Measurements from ENCODE around the gene FILIP1. TPM values are rescaled to one million over a fixed set of nuclear protein-coding genes. Genes with fewer than 3 reads are reported as not detected.

The FILIP1 gene
- total and polyA plus RNA-seq, 5 donors: 39.1 to 131 (median 118) TPM

GRCh38 chr6:75381877-75382633 is 111.5 kb downstream of the FILIP1 start:
- Histone ChIP-seq H3K9me3 (ENCODE audit: control insufficient read depth, low read length) (no peaks in the 10 kb centered on the region), H3K4me3 (ENCODE audit: low read length) (no peak overlapping the region), H3K27me3 (ENCODE audit: control insufficient read depth, insufficient read depth) (no peaks in the 10 kb centered on the region), H3K27ac (ENCODE audit: low read length) (peak overlapping the region; percentile 27), H3K4me1 (ENCODE audit: control insufficient read depth, insufficient read depth, low read length) (peaks cover 3% of the 10 kb centered on the region)
- DNase-seq: no peak
- WGBS: 6% methylated on average over 2 of the region's 2 CpGs
- ATAC-seq: peak in 1 of 2 donors; percentile 31
- intact Hi-C loops (cut with DNase I): no loop called here

- intact Hi-C loops (cut with DNase I): no loop called here
- 84% methylated on average over 4 of the region's 4 CpGs for WGBS
- DNase-seq (no peak), ATAC-seq (no peak)
- Histone ChIP-seq H3K27me3 (ENCODE audit: control insufficient read depth, insufficient read depth) (no peaks in the 10 kb centered on the region), H3K9me3 (ENCODE audit: control insufficient read depth, low read length) (no peaks in the 10 kb centered on the region), H3K27ac (ENCODE audit: low read length) (no peak overlapping the region), H3K4me1 (ENCODE audit: control insufficient read depth, insufficient read depth, low read length) (peaks cover 3% of the 10 kb centered on the region), H3K4me3 (ENCODE audit: low read length) (no peak overlapping the region)
Observed at GRCh38 chr6:75379536-75379935, 114.1 kb downstream of the FILIP1 start.

- Histone ChIP-seq H3K9me3 (ENCODE audit: control insufficient read depth, low read length) (no peaks in the 10 kb centered on the region), H3K27me3 (ENCODE audit: control insufficient read depth, insufficient read depth) (no peaks in the 10 kb centered on the region), H3K4me3 (ENCODE audit: low read length) (no peak overlapping the region), H3K4me1 (ENCODE audit: control insufficient read depth, insufficient read depth, low read length) (peaks cover 3% of the 10 kb centered on the region), H3K27ac (ENCODE audit: low read length) (no peak overlapping the region)
- no peak for DNase-seq
- intact Hi-C loops (cut with DNase I): no loop called here
- ATAC-seq: no peak
- WGBS: 64% methylated on average over 2 of the region's 2 CpGs
Observed at GRCh38 chr6:75378101-75378500, 115.5 kb downstream of the FILIP1 start.

GRCh38 chr6:75377386-75377785 is 116.2 kb downstream of the FILIP1 start:
- intact Hi-C loops (cut with DNase I): no loop called here
- no peak overlapping the region for H3K27ac ChIP-seq (ENCODE audit: low read length)
- no peak overlapping the region for H3K4me3 ChIP-seq (ENCODE audit: low read length)
- ATAC-seq (no peak), DNase-seq (no peak)
- no peaks in the 10 kb centered on the region for H3K9me3 ChIP-seq (ENCODE audit: control insufficient read depth, low read length)
- H3K4me1 ChIP-seq (ENCODE audit: control insufficient read depth, insufficient read depth, low read length): peaks cover 3% of the 10 kb centered on the region
- 97% methylated on average over 3 of the region's 3 CpGs for WGBS
- H3K27me3 ChIP-seq (ENCODE audit: control insufficient read depth, insufficient read depth): no peaks in the 10 kb centered on the region

DNA sequence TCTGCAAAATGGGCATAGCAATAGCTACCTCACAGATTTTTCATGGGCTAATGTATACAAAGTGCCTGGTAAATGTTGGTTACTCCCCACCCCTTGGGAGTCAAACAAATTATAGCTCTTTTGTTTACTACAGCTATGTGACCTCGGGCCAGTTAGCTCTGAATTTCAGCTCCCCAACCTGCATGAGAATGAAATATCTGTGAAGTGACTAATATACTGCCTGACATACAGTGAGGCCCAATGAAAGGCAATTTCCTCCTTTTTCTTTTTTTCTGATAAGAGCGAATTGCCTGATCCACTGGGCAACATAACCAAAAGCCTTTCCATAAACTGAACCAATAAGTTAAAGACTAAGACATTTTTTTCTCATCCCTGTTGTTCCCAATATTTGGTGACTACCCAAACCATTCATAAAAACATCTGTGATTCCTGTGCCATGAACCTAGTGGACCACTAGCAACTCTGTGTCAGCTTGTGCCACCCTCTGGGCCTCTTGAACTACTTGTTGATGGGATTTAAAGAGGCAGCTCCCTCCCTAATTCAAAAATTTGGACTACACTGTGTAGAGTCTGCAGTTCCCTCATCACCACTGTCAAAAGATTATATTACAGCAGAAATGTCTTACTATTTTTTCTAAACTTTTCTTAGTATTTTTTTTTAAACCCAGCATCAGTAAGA is 117.1 kb downstream of the FILIP1 start:
- 67% methylated on average over 2 of the region's 2 CpGs for whole genome bisulfite sequencing
- Histone ChIP-seq H3K27ac (ENCODE audit: low read length) (no peak overlapping the region), H3K27me3 (ENCODE audit: control insufficient read depth, insufficient read depth) (no peaks in the 10 kb centered on the region), H3K4me1 (ENCODE audit: control insufficient read depth, insufficient read depth, low read length) (no peaks in the 10 kb centered on the region), H3K9me3 (ENCODE audit: control insufficient read depth, low read length) (no peaks in the 10 kb centered on the region), H3K4me3 (ENCODE audit: low read length) (no peak overlapping the region)
- intact Hi-C loops (cut with DNase I): no loop called here
- no peak for DNase-seq
- ATAC-seq: peak in 1 of 2 donors; percentile 32

DNA sequence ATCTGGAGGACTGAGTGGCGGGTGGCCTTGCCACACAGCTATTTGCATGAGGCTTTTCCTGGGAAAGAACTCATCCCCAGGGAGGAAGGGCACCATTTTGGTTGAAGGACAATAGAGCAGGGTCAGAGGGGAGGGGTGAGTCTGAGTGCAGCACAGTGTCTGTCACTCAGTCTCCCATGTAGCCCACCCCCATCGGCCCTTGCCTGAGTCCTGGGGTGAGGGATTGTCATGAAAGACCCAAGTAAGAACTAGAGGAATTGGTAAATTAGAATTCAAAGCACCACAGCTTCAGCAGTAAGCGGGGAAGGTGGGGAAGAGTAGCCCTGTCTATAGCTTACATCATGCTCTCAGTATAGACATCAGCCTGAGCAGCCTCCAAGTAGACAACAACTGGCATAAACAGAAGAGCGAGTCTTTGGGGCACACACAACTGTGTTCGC is 118.6 kb downstream of the FILIP1 start:
- intact Hi-C loops (cut with DNase I): no loop called here
- Histone ChIP-seq H3K9me3 (ENCODE audit: control insufficient read depth, low read length) (no peaks in the 10 kb centered on the region), H3K27me3 (ENCODE audit: control insufficient read depth, insufficient read depth) (no peaks in the 10 kb centered on the region), H3K27ac (ENCODE audit: low read length) (no peak overlapping the region), H3K4me3 (ENCODE audit: low read length) (no peak overlapping the region), H3K4me1 (ENCODE audit: control insufficient read depth, insufficient read depth, low read length) (peaks cover 2% of the 10 kb centered on the region)
- DNase-seq (no peak), ATAC-seq (peak; percentile 20 to 40)
- 78% methylated on average over 5 of the region's 5 CpGs for WGBS

- no peaks in the 10 kb centered on the region for H3K27me3 ChIP-seq (ENCODE audit: control insufficient read depth, insufficient read depth)
- no peak for ATAC-seq
- no peak overlapping the region for H3K27ac ChIP-seq (ENCODE audit: low read length)
- intact Hi-C loops (cut with DNase I): no loop called here
- H3K9me3 ChIP-seq (ENCODE audit: control insufficient read depth, low read length): no peaks in the 10 kb centered on the region
- DNase-seq: no peak
- H3K4me3 ChIP-seq (ENCODE audit: low read length): no peak overlapping the region
- H3K4me1 ChIP-seq (ENCODE audit: control insufficient read depth, insufficient read depth, low read length): peaks cover 9% of the 10 kb centered on the region
Observed at GRCh38 chr6:75372884-75373283, 120.7 kb downstream of the FILIP1 start.

GRCh38 chr6:75370011-75370410 is 123.6 kb downstream of the FILIP1 start:
- Histone ChIP-seq H3K27ac (ENCODE audit: low read length) (no peak overlapping the region), H3K27me3 (ENCODE audit: control insufficient read depth, insufficient read depth) (no peaks in the 10 kb centered on the region), H3K4me1 (ENCODE audit: control insufficient read depth, insufficient read depth, low read length) (peaks cover 11% of the 10 kb centered on the region), H3K4me3 (ENCODE audit: low read length) (no peak overlapping the region), H3K9me3 (ENCODE audit: control insufficient read depth, low read length) (no peaks in the 10 kb centered on the region)
- WGBS: 94% methylated on average over 2 of the region's 2 CpGs
- intact Hi-C loops (cut with DNase I): no loop called here
- DNase-seq (no peak), ATAC-seq (no peak)

DNA sequence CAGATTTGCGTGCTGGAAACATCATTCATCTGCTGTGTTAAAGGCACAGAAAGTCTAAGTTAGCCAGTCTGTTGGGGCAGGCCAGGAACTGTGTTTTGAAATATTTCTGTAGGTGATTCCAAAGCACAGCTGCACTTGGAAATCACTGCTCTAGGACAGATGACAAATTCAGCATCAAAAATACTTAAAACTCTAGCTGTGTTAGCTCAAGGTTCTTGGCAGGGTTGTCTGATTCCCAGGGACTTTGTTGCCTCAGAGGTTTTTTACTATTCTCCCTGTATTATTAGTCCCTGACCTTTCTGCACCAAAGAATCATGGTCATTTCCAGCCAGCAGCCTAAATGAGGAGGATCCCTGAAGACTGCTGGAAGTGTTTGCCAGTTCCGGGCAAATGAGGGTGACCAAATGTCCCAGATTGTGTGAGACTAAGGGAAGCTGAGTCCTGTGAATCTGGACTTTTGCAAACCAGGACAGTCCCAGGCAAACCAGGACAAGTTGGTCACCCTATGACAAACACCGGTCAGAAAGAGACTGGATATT is 124.7 kb downstream of the FILIP1 start:
- no peaks in the 10 kb centered on the region for H3K9me3 ChIP-seq (ENCODE audit: control insufficient read depth, low read length)
- ATAC-seq: peak; percentile 76 to 84
- H3K4me3 ChIP-seq (ENCODE audit: low read length): no peak overlapping the region
- no peaks in the 10 kb centered on the region for H3K27me3 ChIP-seq (ENCODE audit: control insufficient read depth, insufficient read depth)
- H3K27ac ChIP-seq (ENCODE audit: low read length): peak overlapping the region; percentile 70
- intact Hi-C loops (cut with DNase I): loop anchor here in 1 of 4 donors (10.0 kb wide), 1 partner anchor 126 kb away; the partner anchor contains the start of gene FILIP1
- DNase-seq: peak in 2 of 3 donors; percentile 39 to 50
- 59% methylated on average over 3 of the region's 3 CpGs for WGBS
- peaks cover 11% of the 10 kb centered on the region for H3K4me1 ChIP-seq (ENCODE audit: control insufficient read depth, insufficient read depth, low read length)

DNA sequence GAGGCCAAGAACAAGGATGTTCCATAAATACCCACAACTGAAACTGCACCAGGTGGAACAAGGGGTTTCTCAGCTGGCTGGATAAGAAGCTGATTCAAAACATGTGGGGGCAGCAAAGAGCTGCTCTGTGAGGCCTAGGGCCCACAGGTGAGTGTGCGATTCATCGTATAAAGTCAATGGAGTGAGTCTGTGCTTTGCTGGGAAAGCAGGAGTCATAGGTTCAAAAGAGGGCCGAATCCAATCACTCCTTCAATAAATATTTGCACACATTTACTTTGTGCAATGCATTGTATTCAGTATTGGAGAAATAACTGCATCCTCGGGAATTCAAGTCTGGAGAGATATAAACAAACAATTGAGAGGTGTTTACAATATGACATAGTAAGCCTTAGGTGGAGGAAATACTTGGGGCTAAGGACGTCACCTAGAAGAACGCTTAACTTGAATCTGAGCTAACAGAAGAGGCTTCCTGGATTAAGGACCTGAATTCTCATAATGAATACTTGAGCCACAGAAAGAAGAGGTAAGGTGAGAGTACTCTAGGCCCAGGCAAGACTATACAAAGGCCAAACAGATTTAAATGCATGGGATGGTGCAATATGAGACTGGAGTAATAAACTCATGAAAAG is 125.3 kb downstream of the FILIP1 start:
- H3K27me3 ChIP-seq (ENCODE audit: control insufficient read depth, insufficient read depth): no peaks in the 10 kb centered on the region
- 75% methylated on average over 6 of the region's 6 CpGs for WGBS
- ATAC-seq: peak; percentile 62 to 65
- DNase-seq: peak in 1 of 3 donors; percentile 50
- no peaks in the 10 kb centered on the region for H3K9me3 ChIP-seq (ENCODE audit: control insufficient read depth, low read length)
- intact Hi-C loops (cut with DNase I): loop anchor here in 1 of 4 donors (10.0 kb wide), 1 partner anchor 127 kb away; the partner anchor contains the start of gene FILIP1
- H3K27ac ChIP-seq (ENCODE audit: low read length): peak overlapping the region; percentile 55
- H3K4me3 ChIP-seq (ENCODE audit: low read length): no peak overlapping the region
- H3K4me1 ChIP-seq (ENCODE audit: control insufficient read depth, insufficient read depth, low read length): peaks cover 11% of the 10 kb centered on the region

- 89% methylated on average over 2 of the region's 2 CpGs for WGBS
- Histone ChIP-seq H3K4me3 (ENCODE audit: low read length) (no peak overlapping the region), H3K27me3 (ENCODE audit: control insufficient read depth, insufficient read depth) (no peaks in the 10 kb centered on the region), H3K27ac (ENCODE audit: low read length) (no peak overlapping the region), H3K4me1 (ENCODE audit: control insufficient read depth, insufficient read depth, low read length) (peaks cover 4% of the 10 kb centered on the region), H3K9me3 (ENCODE audit: control insufficient read depth, low read length) (no peaks in the 10 kb centered on the region)
- ATAC-seq: no peak
- DNase-seq: no peak
- intact Hi-C loops (cut with DNase I): loop anchor here in 1 of 4 donors (10.0 kb wide), 1 partner anchor 131 kb away; the partner anchor contains the start of gene FILIP1
Observed at GRCh38 chr6:75363304-75363703, 130.3 kb downstream of the FILIP1 start.
